GM18505 (cell line): ENCODE results near the gene CCDC134.

Experiments used
- ATAC-seq: cut with Tn5 transposase; IDR thresholded peaks from one replicate; pipeline ENCODE4 v1.9.1; 2021; ENCODE audit not compliant: unreplicated experiment
- POLR2A ChIP-seq: IDR thresholded peaks from 4 replicates; pipeline ENCODE4 v1.6.1; 2011; ENCODE audit warnings: borderline replicate concordance; ENCODE audit not compliant: insufficient read depth, insufficient read length; ENCODE audit errors: extremely low read depth

Gene CCDC134

DNA sequence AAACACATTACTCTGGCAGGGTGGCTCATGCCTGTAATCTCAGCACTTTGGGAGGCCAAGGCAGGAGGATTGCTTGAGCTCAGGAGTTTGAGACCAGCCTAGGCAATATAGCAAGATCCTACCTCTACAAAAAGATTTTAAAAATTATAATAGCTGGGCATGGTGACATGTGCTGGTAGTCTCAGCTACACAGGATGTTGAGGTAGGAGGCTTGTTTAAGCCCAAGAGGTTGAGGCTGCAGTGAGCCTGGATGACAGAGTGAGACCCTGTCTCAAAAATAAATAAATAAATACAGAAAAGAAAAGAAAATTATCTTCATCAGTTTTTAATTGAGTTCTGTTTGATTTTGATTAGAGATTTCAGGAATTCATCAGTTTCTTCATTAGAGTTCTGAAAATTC, 5.2 kb downstream of the CCDC134 start:
- TF ChIP-seq POLR2A: no peak
- no peak for ATAC-seq

DNA sequence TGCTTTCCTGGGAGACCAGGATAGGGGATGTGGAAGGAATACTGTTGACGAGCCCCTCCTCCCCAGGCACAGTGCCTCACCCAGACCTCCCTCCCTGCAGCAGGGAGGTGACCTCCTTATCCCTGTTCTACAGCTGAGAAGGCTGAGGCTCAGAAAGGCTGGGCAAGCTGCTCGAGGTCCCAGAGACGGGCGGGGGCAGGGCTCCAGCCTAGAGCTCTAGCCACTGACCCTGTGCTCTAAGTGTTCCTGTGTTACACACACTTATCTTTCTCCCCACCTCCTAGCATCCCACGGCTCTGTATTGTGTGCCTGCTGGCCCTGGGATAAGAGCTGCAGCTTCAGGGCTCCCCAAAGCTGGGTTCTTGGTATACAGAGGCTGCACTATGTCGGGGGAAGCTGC, 7.9 kb downstream of the CCDC134 start:
- no peak for TF ChIP-seq POLR2A
- ATAC-seq: no peak

DNA sequence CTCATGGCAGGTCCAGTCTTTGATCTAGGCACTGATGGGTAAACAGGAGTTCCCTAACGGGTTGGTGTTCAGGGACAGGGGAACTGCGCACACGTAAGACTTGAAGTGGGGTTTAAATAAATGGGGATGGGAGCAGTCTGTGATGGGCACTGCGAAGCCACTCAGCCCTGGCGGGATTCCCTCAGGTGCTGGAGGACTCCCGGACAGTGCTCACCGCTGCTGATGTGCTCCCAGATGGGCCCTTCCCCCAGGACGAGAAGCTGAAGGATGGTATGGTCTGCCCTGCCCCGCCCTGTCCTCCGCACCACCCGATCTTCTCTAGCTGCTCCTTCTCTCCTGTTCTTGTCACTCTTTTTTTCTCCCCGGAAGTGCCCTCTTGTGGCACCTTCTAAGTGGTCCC, 9.5 kb downstream of the CCDC134 start:
- no peak for TF ChIP-seq POLR2A
- no peak for ATAC-seq

DNA sequence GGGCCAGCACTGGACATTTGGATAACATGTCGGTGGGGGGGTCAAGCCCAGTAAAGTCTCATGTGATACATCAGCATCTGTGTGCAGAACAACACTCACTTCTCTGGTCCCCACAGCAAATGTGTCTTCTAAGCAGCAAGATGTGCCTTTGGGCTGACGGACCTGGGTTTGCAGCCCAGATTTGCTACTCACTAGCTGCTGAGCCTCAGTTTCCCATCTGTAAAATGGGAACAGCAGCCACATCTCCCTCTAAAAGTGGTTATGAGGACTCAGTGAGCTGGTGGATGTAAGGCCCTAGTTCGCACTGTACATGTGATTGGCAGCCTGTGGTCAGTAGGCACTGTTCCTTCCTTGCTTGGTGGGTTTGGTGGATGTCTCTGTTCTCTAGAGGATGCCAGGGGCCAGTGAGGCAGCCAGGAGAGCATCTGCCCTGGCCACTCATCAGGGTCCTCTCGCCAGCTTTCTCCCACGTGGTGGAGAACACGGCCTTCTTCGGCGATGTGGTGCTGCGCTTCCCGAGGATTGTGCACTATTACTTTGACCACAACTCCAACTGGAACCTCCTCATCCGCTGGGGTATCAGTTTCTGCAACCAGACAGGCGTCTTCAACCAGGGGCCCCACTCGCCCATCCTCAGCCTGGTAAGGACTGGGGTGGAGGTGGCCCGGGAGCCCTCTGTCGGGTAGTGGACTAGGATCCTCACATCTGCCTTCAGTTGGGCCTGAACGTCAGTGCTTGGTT, 12.5 kb downstream of the CCDC134 start:
- TF ChIP-seq POLR2A: no peak
- ATAC-seq: no peak

DNA sequence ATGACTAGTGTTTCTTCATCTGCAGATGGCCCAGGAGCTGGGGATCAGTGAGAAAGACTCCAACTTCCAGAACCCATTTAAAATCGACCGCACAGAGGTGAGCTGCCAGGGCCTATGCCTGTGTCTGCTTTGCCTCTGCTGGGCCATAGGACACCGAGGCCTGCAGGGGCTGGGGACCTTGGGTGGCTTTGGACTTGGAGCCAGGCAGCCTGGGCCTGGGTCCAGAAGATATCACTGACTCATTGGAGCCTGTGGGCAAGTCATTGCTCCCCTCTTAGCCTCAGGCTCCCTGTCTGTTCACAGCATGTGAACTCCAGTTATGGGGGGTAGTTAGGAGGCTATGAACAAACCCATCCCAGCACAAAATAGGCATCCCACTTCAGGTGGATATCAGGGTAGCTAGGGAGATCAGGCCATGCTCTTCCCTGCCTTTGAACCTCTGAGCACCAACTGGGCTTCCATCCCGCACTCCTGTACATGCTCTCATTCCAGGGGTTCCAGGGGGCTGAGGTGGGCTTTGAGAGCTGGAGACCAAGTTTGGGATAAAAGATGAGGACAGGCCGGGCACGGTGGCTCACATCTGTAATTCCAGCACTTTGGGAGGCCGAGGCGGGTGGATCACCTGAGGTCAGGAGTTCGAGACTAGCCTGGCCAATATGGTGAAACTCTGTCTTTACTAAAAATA, 13.4 kb downstream of the CCDC134 start:
- TF ChIP-seq POLR2A: no peak
- no peak for ATAC-seq

DNA sequence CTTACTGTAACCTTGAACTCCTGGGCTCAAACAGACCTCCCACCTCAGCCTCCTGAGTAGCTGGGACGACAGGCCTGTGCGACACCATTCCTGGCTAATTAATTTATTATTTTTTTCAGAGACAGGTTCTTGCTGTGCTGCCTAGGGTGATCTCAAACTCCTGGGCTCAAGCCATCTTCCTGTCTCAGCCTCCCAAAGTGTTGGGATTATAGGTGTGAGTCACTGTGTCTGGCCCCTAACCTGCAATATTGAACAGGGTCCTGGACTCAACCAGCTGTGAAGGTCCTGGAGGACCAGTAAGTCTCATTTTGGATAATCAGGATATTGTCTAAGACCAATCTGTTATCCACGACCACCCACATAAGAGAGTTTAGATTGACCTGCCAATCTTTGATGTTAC, 15.2 kb downstream of the CCDC134 start:
- no peak for ATAC-seq
- TF ChIP-seq POLR2A: no peak

DNA sequence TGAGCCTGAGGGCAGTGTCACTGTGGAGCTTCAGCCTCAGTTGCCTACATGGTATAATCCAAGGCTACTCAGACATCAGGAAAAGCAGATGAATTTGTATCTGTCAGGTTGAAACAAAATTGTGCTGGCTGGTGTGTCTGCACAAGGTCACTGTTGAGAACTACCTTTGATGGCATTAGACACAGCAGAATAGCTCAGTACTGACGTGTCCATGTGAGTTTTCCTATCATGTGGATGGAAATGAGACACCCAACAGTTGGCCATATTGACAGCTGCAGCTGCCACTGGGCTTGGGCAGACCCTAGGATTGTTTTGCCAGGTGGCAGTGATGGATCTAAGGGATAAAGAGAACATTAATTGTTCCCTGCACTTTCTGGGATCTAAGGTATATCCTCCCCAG, 15.8 kb downstream of the CCDC134 start:
- no peak for ATAC-seq
- TF ChIP-seq POLR2A: no peak

DNA sequence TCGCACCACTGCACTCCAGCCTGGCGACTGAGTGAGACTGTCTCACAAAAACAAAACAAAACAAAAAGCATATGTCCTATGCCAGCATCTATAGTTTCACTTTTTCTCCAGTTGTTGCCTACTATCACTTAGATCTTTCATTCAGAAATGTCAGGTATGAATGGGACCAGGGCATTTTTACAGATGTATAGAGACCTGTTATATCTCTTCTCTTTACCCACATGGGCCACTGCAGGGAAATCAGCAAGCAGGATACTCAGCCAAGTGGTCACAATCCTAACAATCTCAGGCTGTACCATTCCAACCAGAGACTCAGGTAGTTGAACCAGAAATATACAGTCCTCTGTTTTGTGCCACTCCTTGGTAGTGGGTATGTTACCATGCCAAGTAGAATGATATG, 16.4 kb downstream of the CCDC134 start:
- no peak for ATAC-seq
- TF ChIP-seq POLR2A: no peak

DNA sequence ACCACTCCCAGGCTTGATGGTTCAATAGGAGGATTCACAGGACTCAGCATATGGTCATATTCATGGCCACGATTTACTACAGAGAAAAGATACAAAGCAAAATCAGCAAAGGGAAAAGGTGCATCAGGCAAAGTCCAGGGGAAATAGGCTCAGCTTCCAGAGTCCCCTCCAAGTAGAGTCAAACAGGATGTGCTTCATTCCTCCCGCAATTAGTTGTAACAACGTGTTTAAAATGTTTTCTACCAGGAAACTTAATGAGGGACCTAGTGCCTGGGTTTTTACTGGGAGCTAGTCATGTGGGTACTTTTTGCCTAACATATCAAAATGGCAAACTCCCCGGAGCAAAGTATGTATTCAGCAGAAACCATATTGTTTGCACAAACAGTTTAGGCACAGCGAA, 17.5 kb downstream of the CCDC134 start:
- ATAC-seq: no peak
- no peak for TF ChIP-seq POLR2A

DNA sequence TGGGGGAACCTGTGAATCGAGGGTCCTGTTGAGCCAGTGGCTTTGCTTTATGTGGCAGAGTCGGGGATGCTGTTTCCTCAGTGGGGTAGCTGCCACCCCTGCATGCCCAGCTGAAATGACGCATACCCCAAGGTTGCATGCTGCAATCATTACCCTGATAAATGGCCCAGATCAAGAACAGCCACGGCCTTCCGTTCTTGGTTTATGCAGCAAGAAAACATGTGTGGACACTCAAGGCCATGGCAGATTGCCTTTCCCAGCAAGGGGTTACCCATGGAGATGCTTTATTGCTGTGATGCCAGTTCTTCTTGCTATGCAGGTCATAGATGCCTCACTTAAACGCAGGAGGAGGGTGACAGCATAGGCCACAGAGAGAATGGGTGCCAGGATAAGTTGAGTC, 18.1 kb downstream of the CCDC134 start:
- no peak for TF ChIP-seq POLR2A
- no peak for ATAC-seq

DNA sequence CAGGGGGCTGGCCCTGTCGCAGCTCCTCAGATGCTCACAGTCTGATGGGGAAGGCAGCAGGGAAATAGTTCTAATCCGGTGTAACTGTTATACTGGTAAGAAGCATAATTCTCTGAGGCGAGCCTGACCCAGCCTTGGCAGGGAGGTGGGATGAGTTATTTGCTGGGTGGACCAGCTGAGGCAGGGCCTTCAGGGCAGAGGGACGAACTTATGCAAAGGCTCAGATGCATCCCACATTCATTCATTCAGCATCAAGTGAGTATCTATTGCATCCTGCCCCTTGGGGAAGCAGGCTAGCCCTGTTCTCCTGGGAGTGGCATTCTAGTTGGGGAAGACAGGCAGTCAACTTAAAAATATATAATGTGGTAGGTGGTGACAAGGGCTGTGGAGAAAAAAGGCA, 18.8 kb downstream of the CCDC134 start:
- TF ChIP-seq POLR2A: no peak
- no peak for ATAC-seq

DNA sequence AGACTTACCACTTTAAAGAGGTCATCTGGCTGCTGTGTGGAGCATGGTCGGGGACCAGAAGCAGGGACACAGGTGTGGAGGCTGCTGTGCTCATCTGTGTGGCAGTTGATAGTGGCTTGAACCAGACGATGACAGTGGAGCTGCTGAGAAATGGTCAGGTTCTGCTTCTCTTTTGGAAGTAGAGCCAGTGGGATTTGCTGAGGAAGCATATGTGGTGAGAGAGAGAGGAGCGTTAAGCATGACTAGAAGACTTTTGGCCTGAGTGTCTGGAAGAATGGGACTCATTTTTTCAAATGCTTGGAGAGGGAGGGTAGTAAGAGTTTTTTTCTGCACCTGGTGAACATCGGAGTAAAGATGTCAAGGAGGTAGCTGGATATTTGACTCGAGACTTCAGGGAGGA, 20.0 kb downstream of the CCDC134 start:
- ATAC-seq: no peak
- TF ChIP-seq POLR2A: no peak

DNA sequence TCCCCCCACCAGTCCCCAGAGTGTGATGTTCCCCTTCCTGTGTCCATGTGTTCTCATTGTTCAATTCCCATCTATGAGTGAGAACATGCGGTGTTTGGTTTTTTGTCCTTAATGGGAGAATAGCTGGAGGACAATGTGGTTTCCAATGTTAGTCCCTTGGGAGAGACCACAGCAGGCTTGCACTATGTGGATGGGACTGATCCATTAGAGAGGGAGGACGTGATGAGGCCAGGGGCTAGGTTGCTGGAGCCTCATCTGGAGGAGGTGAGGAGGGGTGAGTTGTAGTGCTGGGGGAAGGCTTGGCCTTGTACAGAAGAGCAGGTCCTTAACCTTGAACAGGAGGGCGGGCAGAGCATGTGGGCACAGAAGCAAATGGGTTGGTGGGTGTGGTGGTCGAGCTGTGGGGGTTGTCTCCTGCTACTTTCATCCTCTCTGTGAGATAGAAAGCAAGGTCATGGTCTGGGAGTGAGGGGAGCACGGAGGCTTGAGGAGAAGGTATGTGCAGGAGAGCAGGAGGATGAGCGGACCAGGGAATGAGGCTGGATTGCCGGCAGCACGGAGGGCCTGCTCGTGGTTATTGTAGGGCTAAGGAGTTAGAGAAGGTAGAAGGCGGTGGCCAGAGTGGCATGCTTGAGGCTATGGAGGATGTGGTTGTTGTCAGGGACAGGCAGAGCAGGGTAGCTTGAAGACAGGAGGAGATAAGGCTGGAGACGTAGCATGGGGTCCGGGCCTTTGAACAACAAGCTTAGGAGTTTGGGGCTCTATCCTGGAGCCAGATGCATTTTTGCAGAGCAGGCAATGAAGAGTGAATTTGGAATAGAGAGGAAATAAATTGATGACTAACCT, 21.2 kb downstream of the CCDC134 start:
- TF ChIP-seq POLR2A: no peak

More for the DNA sequence above, 21.2 kb downstream of the CCDC134 start:
- ATAC-seq: no peak
